ENCODE data around the gene SUGT1.
"Not testable (repeated sequence)": the region's sequence is repeated elsewhere in the genome, so short reads cannot be mapped to it uniquely, and the experiment has no call there.

The SUGT1 gene

GRCh38 chr13:52652196-52652979 is at the start of gene SUGT1:
SUGT1 (plus strand) TSS chr13:52652836; CDS start chr13:52652921, 85 bp downstream.
- DNase-seq = peak; percentile 89

- DNase-seq = not testable (repeated sequence)
Measured at GRCh38 chr13:52603316-52603715, 49.3 kb upstream of the SUGT1 start.

GRCh38 chr13:52606126-52606525 is 46.5 kb upstream of the SUGT1 start:
- DNase-seq = not testable (repeated sequence)

DNA sequence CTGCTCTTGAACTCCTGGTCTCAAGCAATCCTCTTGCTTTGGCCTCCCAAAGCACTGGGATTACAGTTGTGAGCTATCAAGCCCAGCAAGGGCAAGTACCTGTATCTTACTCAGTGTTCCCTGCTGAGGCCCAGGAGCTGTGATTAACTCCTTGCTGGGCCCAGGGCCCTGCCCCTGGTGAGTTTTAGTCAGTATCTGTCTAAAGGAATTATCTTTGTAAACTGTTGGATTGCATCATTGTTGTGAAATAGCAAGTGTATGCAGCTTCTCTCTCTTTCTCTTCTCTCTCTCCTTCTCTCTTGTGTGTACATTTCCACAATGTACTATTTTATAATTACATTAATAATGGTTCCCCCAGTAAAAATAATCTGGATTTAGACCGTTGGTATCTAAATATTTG is 45.8 kb upstream of the SUGT1 start:
- DNase-seq = not testable (repeated sequence)

DNA sequence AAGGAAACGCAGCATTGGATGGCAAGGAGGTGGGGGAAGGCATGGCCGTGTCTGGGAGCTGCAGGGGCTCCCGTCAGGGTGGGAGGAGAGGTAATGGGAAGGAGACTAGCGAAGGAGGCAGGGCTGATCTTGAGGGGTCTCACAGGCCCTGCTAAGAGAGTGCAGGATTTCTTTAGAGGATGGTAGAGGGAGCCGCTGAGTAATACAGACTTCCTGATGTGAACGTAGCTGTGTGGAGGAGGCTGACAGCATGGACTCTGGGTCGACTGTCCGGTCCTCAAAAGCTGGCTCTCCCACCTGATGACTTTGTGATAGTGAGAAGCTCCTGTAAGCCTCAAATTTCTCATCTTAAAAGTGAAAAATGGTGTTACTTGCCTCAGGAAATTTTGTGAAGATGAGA is 44.5 kb upstream of the SUGT1 start:
- not testable (repeated sequence) for DNase-seq

DNA sequence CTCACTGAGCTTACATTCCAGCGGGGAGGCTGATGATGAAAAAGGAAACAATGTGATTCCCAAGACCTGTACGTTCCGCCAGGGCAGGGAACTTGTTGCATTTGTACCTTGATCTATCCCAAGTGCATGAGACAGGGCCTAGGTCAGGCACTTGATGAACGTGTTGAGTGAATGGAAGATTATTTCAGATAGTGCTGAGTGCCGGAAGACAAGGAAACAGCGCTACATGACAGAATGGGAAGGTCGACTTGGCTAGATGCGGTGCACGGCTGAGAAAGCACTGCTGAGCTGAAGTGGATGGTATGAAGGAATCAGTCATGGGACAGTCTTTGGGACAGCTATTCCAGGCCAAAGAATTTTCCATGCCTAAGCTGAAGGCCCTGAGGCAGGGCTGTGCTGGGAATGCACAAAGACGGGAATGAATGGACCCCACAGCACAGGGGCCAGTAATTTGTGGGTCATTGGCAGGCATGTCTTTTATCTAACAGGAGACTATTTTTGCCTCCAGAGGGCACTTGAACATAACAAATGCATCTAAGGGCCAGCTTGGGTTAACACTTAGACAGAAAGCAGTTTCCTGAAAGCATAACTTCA is 43.5 kb upstream of the SUGT1 start:
- DNase-seq = peak; percentile 29

GRCh38 chr13:52610158-52610557 is 42.5 kb upstream of the SUGT1 start:
- not testable (repeated sequence) for DNase-seq

GRCh38 chr13:52615134-52615801 is 37.4 kb upstream of the SUGT1 start:
- DNase-seq = no peak

DNA sequence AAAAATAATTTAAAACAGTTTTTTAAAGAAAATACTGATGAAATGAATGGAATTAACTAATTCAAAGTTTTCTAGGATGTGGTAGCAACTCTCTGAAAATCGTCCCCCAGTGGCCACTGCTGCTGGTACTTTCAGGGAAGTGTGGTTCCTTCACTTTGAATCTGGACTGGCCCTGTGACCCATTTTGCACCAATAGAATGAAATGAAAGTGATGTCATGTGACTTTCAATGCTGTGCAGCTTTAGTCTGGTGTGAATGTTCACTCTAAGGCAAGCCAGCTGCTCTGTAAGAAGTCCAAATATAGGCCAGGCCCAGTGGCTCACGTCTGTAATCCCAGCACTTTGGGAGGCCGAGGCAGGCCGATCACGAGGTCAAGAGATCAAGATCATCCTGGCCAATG is 36.8 kb upstream of the SUGT1 start:
- no peak for DNase-seq

- DNase-seq = peak; percentile 89
Measured at GRCh38 chr13:52617070-52618060, 35.3 kb upstream of the SUGT1 start.

GRCh38 chr13:52631083-52631690 is 21.4 kb upstream of the SUGT1 start:
- not testable (repeated sequence) for DNase-seq

DNA sequence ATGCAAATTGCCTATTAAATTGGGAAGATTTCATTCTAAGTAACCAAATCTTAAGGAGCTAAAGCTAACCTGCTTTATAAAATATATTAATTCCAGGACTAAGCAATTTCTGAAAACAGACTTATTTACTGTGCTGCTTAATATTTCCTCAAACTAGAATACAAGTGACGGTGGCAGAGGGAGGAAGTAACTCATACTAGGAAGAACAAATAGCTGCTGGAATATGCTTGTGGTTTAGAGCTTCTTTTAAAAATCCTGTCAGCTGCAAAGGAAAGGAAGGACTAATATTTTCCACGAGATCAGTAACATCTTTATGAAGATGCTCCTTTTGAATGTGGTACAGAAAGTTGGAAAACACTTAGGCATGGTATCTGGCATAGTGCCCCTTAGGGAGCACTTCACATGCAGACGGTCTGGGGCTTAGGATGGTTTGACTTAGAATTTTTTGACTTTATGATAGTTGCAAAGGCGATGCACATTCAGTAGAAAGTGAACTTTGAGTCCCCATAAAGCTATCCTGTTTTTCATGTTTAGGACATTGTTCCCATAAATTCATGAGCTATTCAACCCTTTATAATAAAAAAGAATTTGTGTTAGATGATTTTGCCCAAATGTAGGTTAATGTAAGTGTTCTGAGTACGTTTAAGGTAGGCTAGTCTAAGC is 13.8 kb upstream of the SUGT1 start:
- DNase-seq = no peak

GRCh38 chr13:52642131-52642530 is 10.5 kb upstream of the SUGT1 start, which contains the start of gene HNRNPA1L2:
HNRNPA1L2 (plus strand) TSS chr13:52642431; CDS start chr13:52642493, 62 bp downstream.
- no peak for DNase-seq

GRCh38 chr13:52644108-52644507 is 8.5 kb upstream of the SUGT1 start:
- DNase-seq = no peak

DNA sequence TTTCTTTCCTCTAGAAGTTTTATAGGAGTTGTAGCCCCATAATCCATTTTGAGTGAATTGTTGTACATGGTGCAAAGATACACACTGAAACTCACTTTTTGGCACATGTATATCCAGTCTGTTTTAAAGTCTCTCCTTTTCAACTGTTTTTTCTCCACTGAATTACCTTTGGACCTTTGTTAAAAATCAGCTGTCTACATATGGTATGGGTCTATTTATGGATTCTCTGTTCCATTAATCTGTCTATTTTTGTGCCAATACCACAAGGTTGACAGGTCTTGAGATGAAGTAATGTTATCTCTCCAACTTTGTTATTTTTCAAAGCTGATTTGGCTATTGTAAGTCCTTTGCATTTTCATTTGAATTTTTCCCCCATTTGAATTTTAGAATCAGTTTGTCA is 5.7 kb upstream of the SUGT1 start:
- DNase-seq = no peak

GRCh38 chr13:52650731-52651130 is 1.9 kb upstream of the SUGT1 start:
- DNase-seq = no peak

GRCh38 chr13:52651897-52652195 is 790 bp upstream of the SUGT1 start:
- DNase-seq = peak; percentile 76

- no peak for DNase-seq
Measured at GRCh38 chr13:52652980-52653303, 306 bp downstream of the SUGT1 start.

GRCh38 chr13:52659340-52659739 is 6.7 kb downstream of the SUGT1 start:
- DNase-seq = no peak

DNA sequence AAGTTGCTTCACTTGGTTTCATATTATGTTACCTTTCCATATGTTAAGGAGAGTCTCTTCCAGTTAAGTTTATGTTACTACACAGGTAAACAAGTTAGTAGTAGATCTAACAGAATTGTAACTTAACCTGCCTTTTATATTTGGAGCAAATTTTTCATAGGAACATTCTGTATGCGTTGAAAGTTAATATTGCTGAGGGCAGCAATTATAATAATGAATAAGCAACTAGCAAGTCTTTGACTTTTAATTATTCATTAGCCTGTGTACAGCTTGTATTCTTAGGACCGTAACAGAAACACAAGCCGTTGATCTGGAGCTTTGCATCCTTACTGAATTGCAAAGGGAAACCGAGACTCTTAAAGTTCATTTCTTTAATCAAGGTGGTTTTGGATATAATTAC is 11.6 kb downstream of the SUGT1 start:
- no peak for DNase-seq

DNA sequence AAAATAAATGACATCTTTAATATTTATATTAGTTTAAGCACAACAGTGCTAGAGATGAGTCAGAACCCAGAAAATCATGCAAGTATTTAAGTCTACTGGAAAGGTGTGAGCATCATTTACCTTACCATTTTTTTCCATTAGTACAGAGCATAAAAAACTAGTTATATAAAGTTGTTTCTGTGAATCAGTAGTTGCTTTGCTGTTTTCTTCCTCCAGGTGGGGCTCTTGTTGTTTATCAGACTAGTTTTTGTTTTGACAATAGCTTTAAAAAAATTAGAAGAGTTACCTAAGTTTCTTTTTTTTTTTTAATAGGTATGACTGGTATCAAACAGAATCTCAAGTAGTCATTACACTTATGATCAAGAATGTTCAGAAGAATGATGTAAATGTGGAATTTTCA is 12.7 kb downstream of the SUGT1 start:
- peak; percentile 46 for DNase-seq

GRCh38 chr13:52669677-52670076 is 17.0 kb downstream of the SUGT1 start:
- DNase-seq = no peak

All from kidney glomerular epithelial cell (primary cell).